Activated CD8-positive, alpha-beta memory T cell treated with anti-CD3 and anti-CD28 coated beads for 36 hours (primary cell): Measurements from ENCODE around the gene ZNF710. TPM values are rescaled to one million over a fixed set of nuclear protein-coding genes. Genes with fewer than 3 reads are reported as not detected.

ENCODE experiments used
- CTCF ChIA-PET: fragments of 350-600 bp; sonication (Branson Sonifier 250); formaldehyde crosslinking; loops from one replicate; lab custom pipeline; 2021; ENCODE audit warnings: antibody characterized with exemption; lab: Charles Lee
- POLR2A ChIA-PET: fragments of 350-600 bp; sonication (Branson Sonifier 250); formaldehyde crosslinking; loops from one replicate; lab custom pipeline; 2021; ENCODE audit warnings: antibody characterized with exemption; lab: Charles Lee
- total RNA-seq, 2 experiments: library from RNA; stranded (reverse); gene quantifications; one replicate each; pipeline ENCODE4 v1.2.3, GENCODE V29; 2021

ZNF710 gene
- total RNA-seq, 2 experiments from 2014 or later: 11.0 to 14.0 TPM

- ChIA-PET CTCF (interaction anchor here (2.3 kb wide), 1 partner anchor 13 kb away, joined by 8 read pairs; no protein-coding TSS in a partner anchor), POLR2A (no interaction called here)
Measured at GRCh38 chr15:90083954-90084607, 83.0 kb downstream of the ZNF710 start.

DNA sequence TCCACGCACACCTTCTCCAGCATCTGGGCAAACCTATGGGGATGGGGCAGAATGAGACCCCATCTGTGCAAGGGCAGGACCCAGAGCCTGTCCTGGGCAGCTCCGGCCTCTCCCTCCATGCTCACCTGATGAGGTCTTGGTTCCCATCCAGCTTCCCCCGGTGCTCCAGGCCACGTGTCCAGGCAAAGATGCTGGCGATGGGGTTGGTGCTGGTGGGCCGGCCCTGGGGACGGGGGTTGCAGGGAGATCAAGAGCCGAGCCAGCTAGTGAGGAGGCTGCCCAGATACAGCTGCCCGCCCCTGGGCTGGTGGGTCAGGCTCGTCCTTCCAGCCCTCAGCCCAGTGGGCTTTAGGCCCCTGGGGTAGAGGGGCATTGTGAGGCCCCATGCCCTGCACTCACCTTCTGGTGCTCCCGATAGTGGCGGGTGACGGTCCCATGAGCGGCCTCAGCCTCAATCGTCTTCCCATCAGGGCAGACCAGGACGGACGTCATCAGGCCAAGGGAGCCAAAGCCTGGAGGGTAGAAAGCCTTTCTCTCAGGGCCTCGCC lies 83.8 kb downstream of the ZNF710 start:
- ChIA-PET CTCF (interaction anchor here (0.6 to 2.3 kb wide), 2 partner anchors 11 to 14 kb away, joined by 3 to 8 read pairs; no protein-coding TSS in a partner anchor), POLR2A (no interaction called here)

DNA sequence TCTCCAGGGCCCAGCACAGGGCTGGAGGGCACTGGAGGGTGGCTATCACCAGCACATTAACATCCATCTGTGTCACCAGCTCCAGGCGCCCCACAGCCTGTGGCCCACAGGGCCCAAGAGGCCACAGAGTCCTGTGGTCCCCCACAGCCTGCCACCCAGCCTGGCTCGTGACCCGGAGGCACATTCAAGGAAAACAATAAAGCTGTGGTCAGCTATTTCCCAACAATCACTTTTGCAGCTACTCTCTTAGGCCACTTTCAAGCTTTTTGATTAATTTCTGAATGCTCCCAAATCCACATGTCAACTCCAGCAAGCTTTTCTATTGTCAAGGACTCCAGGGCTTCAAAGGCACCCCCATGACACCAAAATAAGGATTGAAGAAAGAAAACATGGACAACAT lies 84.4 kb downstream of the ZNF710 start:
- POLR2A ChIA-PET: no interaction called here

GRCh38 chr15:90086868-90087268 lies 85.7 kb downstream of the ZNF710 start:
- POLR2A ChIA-PET: no interaction called here
- CTCF ChIA-PET: interaction anchor here (0.6 to 2.1 kb wide), 10 partner anchors 9 to 326 kb away, joined by 3 to 12 read pairs (median 4); partner anchors contain the start of gene TTLL13

More for the DNA sequence above, 84.4 kb downstream of the ZNF710 start:
- CTCF ChIA-PET: interaction anchor here (0.6 to 2.3 kb wide), 4 partner anchors 12 to 325 kb away, joined by 3 to 8 read pairs (median 5); no protein-coding TSS in a partner anchor

DNA sequence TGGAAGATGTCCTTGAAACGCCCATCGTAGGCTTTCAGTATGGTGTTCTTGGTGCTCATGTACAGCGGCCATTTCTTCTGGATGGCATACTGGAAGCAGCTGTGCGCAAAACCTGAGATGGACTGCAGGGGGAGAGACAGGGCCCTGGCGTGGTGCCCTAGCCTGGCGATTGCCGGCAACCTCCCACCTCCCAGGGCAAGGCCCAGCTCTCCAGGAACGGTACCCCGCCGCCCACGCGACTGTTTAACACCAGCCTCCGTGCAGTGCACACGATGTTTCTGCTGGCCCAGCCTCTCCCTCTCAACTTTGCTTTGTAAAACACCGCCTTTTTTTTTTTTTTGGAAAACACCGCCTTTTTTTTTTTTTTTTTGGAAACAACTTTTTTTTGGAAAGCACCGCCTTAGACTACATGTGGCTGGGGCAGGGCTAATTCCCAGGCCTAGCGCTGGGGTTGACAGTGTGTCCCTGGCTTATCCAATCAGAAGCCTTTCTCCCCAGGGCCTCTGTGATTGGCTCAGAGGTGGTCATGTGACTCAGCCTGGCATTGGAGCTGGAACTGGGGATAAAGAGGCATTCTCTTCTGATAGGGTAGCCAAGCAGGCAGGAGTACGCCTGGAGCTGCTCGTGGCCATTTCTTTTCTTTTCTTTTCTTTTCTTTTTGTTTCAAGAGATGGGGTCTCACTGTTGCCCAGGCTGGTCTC lies 86.5 kb downstream of the ZNF710 start:
- POLR2A ChIA-PET: no interaction called here

GRCh38 chr15:90090226-90090848 lies 89.2 kb downstream of the ZNF710 start:
- CTCF ChIA-PET: no interaction called here
- POLR2A ChIA-PET: no interaction called here

More for the DNA sequence above, 86.5 kb downstream of the ZNF710 start:
- CTCF ChIA-PET: interaction anchor here (0.6 to 2.1 kb wide), 10 partner anchors 9 to 213 kb away, joined by 3 to 12 read pairs (median 4); partner anchors contain the start of gene TTLL13

GRCh38 chr15:90091156-90091931 lies 90.2 kb downstream of the ZNF710 start:
- CTCF ChIA-PET: interaction anchor here (0.6 kb wide), 1 partner anchor 49 kb away, joined by 3 read pairs; no protein-coding TSS in a partner anchor
- POLR2A ChIA-PET: interaction anchor here (0.5 to 1.3 kb wide), 2 partner anchors 11 to 57 kb away, joined by 3 to 5 read pairs; partner anchors contain the start of gene IDH2

DNA sequence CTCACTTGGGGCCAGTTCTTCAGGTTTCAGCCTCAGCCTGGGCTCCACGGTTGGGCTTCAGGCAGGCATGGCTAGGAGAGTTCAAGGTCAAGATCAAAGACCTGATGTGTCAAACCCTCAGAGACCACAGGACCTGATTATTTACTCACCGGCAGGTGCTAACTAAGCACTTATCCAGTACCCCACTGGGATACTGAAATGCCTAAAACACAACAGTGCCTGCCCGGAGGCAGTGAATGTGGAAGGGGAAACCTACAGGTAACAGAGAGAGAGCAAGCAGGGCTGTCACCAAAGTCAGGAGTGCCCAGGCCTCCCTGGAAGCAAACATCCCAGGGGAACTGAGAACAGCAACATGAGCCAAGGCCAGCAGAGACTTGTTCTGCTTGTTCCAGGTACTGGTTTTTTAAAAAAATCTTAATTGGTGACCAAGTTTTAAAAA lies 94.4 kb downstream of the ZNF710 start:
- ChIA-PET POLR2A (no interaction called here), CTCF (no interaction called here)

DNA sequence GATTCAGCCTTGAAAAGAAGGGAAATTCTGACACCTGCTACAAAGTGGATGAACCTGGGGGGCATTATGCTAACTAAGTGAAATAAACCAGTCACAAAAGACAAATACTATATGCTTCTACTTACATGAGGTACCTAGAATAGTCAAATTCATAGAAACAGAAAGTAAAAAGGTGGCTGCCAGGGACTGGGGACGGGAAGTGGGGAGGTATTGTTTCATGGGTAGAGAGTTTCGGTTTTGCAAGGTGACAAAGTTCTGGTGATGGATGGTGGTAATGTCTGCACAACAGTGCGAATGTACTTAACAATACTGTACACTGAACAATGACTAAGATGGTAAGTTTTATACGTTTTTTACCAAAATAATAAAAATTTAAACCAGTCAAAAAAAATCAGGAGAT lies 96.4 kb downstream of the ZNF710 start:
- ChIA-PET CTCF (no interaction called here), POLR2A (no interaction called here)

- POLR2A ChIA-PET: interaction anchor here (0.6 to 1.0 kb wide), 4 partner anchors 9 to 166 kb away, joined by 3 to 5 read pairs (median 4); partner anchors contain the start of gene NGRN
- CTCF ChIA-PET: interaction anchor here (0.7 to 1.6 kb wide), 4 partner anchors 13 to 134 kb away, joined by 3 to 4 read pairs (median 3); partner anchors contain the start of genes CIB1 and GDPGP1
Measured at GRCh38 chr15:90099072-90099867, 98.1 kb downstream of the ZNF710 start.

DNA sequence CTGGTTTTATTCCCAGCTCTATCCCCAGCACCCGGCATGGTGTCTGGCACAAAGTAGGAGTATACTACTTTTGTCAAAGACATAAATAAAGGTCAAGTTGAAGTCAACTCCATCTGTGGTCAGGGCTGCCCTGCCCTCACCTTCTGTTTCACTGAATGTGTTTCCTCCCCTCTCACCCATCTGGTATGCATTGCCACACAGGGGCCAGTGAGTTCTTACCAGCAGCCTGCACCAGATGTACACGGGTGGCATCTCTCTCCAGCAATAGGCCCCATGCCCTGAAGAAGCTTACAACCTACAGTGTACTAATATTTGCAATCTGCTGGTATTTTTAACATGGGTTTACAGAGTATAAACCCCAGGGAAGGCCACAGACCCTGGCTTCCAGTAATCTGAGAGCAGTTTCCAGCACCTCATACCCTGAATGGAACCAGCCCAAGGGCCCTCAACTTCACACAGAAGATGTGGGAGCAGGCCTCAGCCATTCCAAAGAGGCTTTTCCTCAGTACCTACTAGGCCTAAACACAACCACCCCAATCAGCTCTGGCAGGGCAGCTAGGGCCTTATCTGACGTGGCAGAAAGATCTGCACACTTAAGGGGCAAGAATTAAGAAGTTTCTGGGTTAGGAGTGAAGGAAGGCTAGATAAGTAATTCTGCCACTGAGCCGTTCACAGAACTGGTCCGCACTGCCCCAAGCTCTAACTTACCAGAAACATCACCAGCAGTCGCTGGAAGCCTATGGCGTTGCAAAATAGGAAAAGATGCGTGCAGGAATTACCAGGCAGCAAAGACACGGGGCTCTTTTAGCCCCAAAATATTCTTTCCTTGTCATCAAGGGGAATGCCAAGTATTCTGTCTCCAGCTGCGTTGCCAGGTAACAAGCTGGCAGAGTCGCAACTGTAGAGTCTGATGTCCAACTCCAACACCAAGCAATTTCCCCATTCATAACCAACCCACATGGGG lies 99.0 kb downstream of the ZNF710 start:
- POLR2A ChIA-PET: interaction anchor here (0.6 to 1.2 kb wide), 2 partner anchors 165 to 207 kb away, joined by 3 read pairs; partner anchors contain the start of genes AP3S2 and NGRN
- CTCF ChIA-PET: interaction anchor here (0.7 to 1.6 kb wide), 4 partner anchors 13 to 133 kb away, joined by 3 to 4 read pairs (median 3); partner anchors contain the start of genes CIB1 and GDPGP1

- POLR2A ChIA-PET: interaction anchor here (0.6 to 1.2 kb wide), 3 partner anchors 10 to 844 kb away, joined by 3 to 5 read pairs (median 4); partner anchors contain the start of gene AP3S2
- CTCF ChIA-PET: interaction anchor here (1.6 kb wide), 2 partner anchors 15 to 130 kb away, joined by 4 read pairs; no protein-coding TSS in a partner anchor
Measured at GRCh38 chr15:90101130-90101968, 100.2 kb downstream of the ZNF710 start.

GRCh38 chr15:90101969-90102890 lies 101.1 kb downstream of the ZNF710 start, which contains the start of gene IDH2:
Gene IDH2, minus strand, starts transcription at chr15:90102468. Its CDS starts 78 bp downstream, at chr15:90102390.
- POLR2A ChIA-PET: interaction anchor here (0.6 to 1.2 kb wide), 6 partner anchors 11 to 1458 kb away, joined by 3 to 10 read pairs (median 6); partner anchors contain the start of gene AP3S2
- CTCF ChIA-PET: interaction anchor here (0.6 to 1.6 kb wide), 3 partner anchors 63 to 341 kb away, joined by 3 to 4 read pairs (median 4); no protein-coding TSS in a partner anchor
